Superior temporal gyrus (tissue), 1 donor: ENCODE data around the gene CYBA.

ENCODE experiments used
- DNase-seq: peaks from one replicate; pipeline ENCODE4 v3.0.0-alpha.2; 2016; ENCODE audit errors: extremely low spot score

Gene CYBA

GRCh38 chr16:88662843-88663606 lies 12.2 kb upstream of the CYBA start, which contains the start of gene MVD:
Gene MVD (minus strand): TSS chr16:88663091. CDS start chr16:88663080, 11 bp downstream.
- peak; percentile 98 for DNase-seq

GRCh38 chr16:88662222-88662842 lies 11.5 kb upstream of the CYBA start:
- no peak for DNase-seq

- no peak for DNase-seq
Measured at GRCh38 chr16:88661468-88661867, 10.6 kb upstream of the CYBA start.

GRCh38 chr16:88659160-88659559 lies 8.3 kb upstream of the CYBA start:
- DNase-seq, result no peak

GRCh38 chr16:88658714-88659113 lies 7.9 kb upstream of the CYBA start:
- DNase-seq, result no peak

GRCh38 chr16:88657371-88657770 lies 6.5 kb upstream of the CYBA start:
- DNase-seq, result no peak

GRCh38 chr16:88656291-88656980 lies 5.6 kb upstream of the CYBA start:
- no peak for DNase-seq

GRCh38 chr16:88655733-88656281 lies 5.0 kb upstream of the CYBA start:
- no peak for DNase-seq

GRCh38 chr16:88655053-88655732 lies 4.3 kb upstream of the CYBA start:
- no peak for DNase-seq

- DNase-seq, result no peak
Measured at GRCh38 chr16:88654363-88655052, 3.7 kb upstream of the CYBA start.

GRCh38 chr16:88653596-88654362 lies 2.9 kb upstream of the CYBA start:
- DNase-seq, result no peak

GRCh38 chr16:88653101-88653500 lies 2.2 kb upstream of the CYBA start:
- no peak for DNase-seq

GRCh38 chr16:88652762-88653063 lies 1.9 kb upstream of the CYBA start:
- no peak for DNase-seq

- DNase-seq, result no peak
Measured at GRCh38 chr16:88651989-88652761, 1.3 kb upstream of the CYBA start.

GRCh38 chr16:88651276-88651988 lies 579 bp upstream of the CYBA start:
- no peak for DNase-seq

- no peak for DNase-seq
Measured at GRCh38 chr16:88649924-88650748, 717 bp downstream of the CYBA start.

GRCh38 chr16:88649195-88649923 lies 1.5 kb downstream of the CYBA start:
- DNase-seq, result no peak
